Measurements from ENCODE around the gene ENTPD6.

ENTPD6 gene

GRCh38 chr20:25209400-25209799 lies 13.9 kb downstream of the ENTPD6 start:
- TF ChIP-seq Cebpa-rat (IDR thresholded peaks at IDR 0.05) = no peak
- Histone ChIP-seq H4K20me1 (peaks cover 0 to 44% (median 27%) of the 10 kb centered on the region in 11 experiments; a peak in 15 of 22 replicates), H3K36me3 (peaks cover 54 to 82% (median 66%) of the 10 kb centered on the region in 11 experiments), H3K27ac (no peak overlapping the region), H3K4me2 (no peak overlapping the region), H3K4me3 (no peak overlapping the region), H3K4me1 (peaks cover 13 to 20% (median 17%) of the 10 kb centered on the region in 10 experiments), H3K9me3 (replicated peaks in 1 of 11) (no peaks in the 10 kb centered on the region), H3K9ac (no peak overlapping the region), H3K27me3 (no peaks in the 10 kb centered on the region)

GRCh38 chr20:25209911-25210310 lies 14.4 kb downstream of the ENTPD6 start:
- Histone ChIP-seq H3K27ac (no peak overlapping the region), H3K4me1 (peaks cover 8 to 15% (median 12%) of the 10 kb centered on the region in 10 experiments; a peak in 19 of 20 replicates), H3K36me3 (peaks cover 59 to 87% (median 71%) of the 10 kb centered on the region in 11 experiments), H3K9me3 (replicated peaks in 1 of 11) (no peaks in the 10 kb centered on the region), H3K4me3 (no peak overlapping the region), H3K9ac (no peak overlapping the region), H3K4me2 (no peak overlapping the region), H4K20me1 (peaks cover 0 to 44% (median 22%) of the 10 kb centered on the region in 11 experiments; a peak in 15 of 22 replicates), H3K27me3 (no peaks in the 10 kb centered on the region)
- no peak for TF ChIP-seq Cebpa-rat (IDR thresholded peaks at IDR 0.05)

GRCh38 chr20:25211273-25211672 lies 15.8 kb downstream of the ENTPD6 start:
- H3K9me3 ChIP-seq (replicated peaks in 1 of 11) = no peaks in the 10 kb centered on the region
- H3K4me3 ChIP-seq = no peak overlapping the region
- H4K20me1 ChIP-seq = peaks cover 0 to 30% (median 11%) of the 10 kb centered on the region in 11 experiments; a peak in 11 of 22 replicates
- H3K4me1 ChIP-seq = peaks cover 0 to 8% (median under 1%) of the 10 kb centered on the region in 10 experiments; a peak in 6 of 20 replicates
- H3K9ac ChIP-seq = no peak overlapping the region
- H3K27me3 ChIP-seq = no peaks in the 10 kb centered on the region
- H3K36me3 ChIP-seq = peaks cover 72 to 94% (median 83%) of the 10 kb centered on the region in 11 experiments
- no peak overlapping the region for H3K4me2 ChIP-seq
- no peak overlapping the region for H3K27ac ChIP-seq
- TF ChIP-seq Cebpa-rat (IDR thresholded peaks at IDR 0.05) = no peak

- H3K27ac ChIP-seq = no peak overlapping the region
- peaks cover 75 to 92% (median 82%) of the 10 kb centered on the region in 11 experiments for H3K36me3 ChIP-seq
- no peaks in the 10 kb centered on the region for H3K9me3 ChIP-seq (replicated peaks in 1 of 11)
- no peak for TF ChIP-seq Cebpa-rat (IDR thresholded peaks at IDR 0.05)
- H3K4me3 ChIP-seq = no peak overlapping the region
- no peaks in the 10 kb centered on the region for H3K27me3 ChIP-seq
- no peak overlapping the region for H3K4me2 ChIP-seq
- H3K9ac ChIP-seq = no peak overlapping the region
- peaks cover 0 to 25% (median 6%) of the 10 kb centered on the region in 11 experiments; a peak in 10 of 22 replicates for H4K20me1 ChIP-seq
- H3K4me1 ChIP-seq = peaks cover 0 to 5% (median 0%) of the 10 kb centered on the region in 10 experiments; a peak in 3 of 20 replicates
Measured at GRCh38 chr20:25212242-25212641, 16.7 kb downstream of the ENTPD6 start.

GRCh38 chr20:25213566-25214425 lies 18.3 kb downstream of the ENTPD6 start:
- Histone ChIP-seq H3K27ac (no peak overlapping the region), H3K36me3 (peaks cover 84 to 95% (median 90%) of the 10 kb centered on the region in 11 experiments), H4K20me1 (peaks cover 0 to 17% (median 0%) of the 10 kb centered on the region in 11 experiments; a peak in 5 of 22 replicates), H3K4me1 (peaks cover 0 to 7% (median 2%) of the 10 kb centered on the region in 10 experiments; a peak in 8 of 20 replicates), H3K9me3 (replicated peaks in 1 of 11) (no peaks in the 10 kb centered on the region), H3K4me2 (no peak overlapping the region), H3K9ac (no peak overlapping the region), H3K4me3 (no peak overlapping the region), H3K27me3 (no peaks in the 10 kb centered on the region)
- TF ChIP-seq Cebpa-rat (IDR thresholded peaks at IDR 0.05) = no peak

GRCh38 chr20:25214426-25214790 lies 18.9 kb downstream of the ENTPD6 start:
- H3K27ac ChIP-seq = no peak overlapping the region
- H3K9ac ChIP-seq = no peak overlapping the region
- peaks cover 88 to 99% (median 92%) of the 10 kb centered on the region in 11 experiments for H3K36me3 ChIP-seq
- TF ChIP-seq Cebpa-rat (IDR thresholded peaks at IDR 0.05) = no peak
- no peaks in the 10 kb centered on the region for H3K27me3 ChIP-seq
- H3K4me2 ChIP-seq = no peak overlapping the region
- no peaks in the 10 kb centered on the region for H3K9me3 ChIP-seq (replicated peaks in 1 of 11)
- peaks cover 0 to 13% (median 8%) of the 10 kb centered on the region in 10 experiments; a peak in 17 of 20 replicates for H3K4me1 ChIP-seq
- peaks cover 0 to 20% (median 0%) of the 10 kb centered on the region in 11 experiments; a peak in 5 of 22 replicates for H4K20me1 ChIP-seq
- no peak overlapping the region for H3K4me3 ChIP-seq

GRCh38 chr20:25214819-25215218 lies 19.3 kb downstream of the ENTPD6 start:
- Histone ChIP-seq H3K27ac (no peak overlapping the region), H3K4me3 (no peak overlapping the region), H3K4me1 (peaks cover 1 to 17% (median 12%) of the 10 kb centered on the region in 10 experiments; a peak in 18 of 20 replicates), H3K27me3 (no peaks in the 10 kb centered on the region), H4K20me1 (peaks cover 0 to 24% (median under 1%) of the 10 kb centered on the region in 11 experiments; a peak in 9 of 22 replicates), H3K36me3 (peaks cover 84 to 98% (median 91%) of the 10 kb centered on the region in 11 experiments), H3K4me2 (no peak overlapping the region), H3K9me3 (replicated peaks in 1 of 11) (no peaks in the 10 kb centered on the region), H3K9ac (no peak overlapping the region)
- TF ChIP-seq Cebpa-rat (IDR thresholded peaks at IDR 0.05) = no peak

GRCh38 chr20:25215521-25215920 lies 20.0 kb downstream of the ENTPD6 start:
- no peak for TF ChIP-seq Cebpa-rat (IDR thresholded peaks at IDR 0.05)
- H3K36me3 ChIP-seq = peaks cover 77 to 98% (median 84%) of the 10 kb centered on the region in 11 experiments
- H3K9me3 ChIP-seq (replicated peaks in 1 of 11) = no peaks in the 10 kb centered on the region
- no peak overlapping the region for H3K9ac ChIP-seq
- H3K27ac ChIP-seq = no peak overlapping the region
- H3K4me3 ChIP-seq = no peak overlapping the region
- H4K20me1 ChIP-seq = peaks cover 0 to 31% (median 7%) of the 10 kb centered on the region in 11 experiments; a peak in 11 of 22 replicates
- no peak overlapping the region for H3K4me2 ChIP-seq
- no peaks in the 10 kb centered on the region for H3K27me3 ChIP-seq
- peaks cover 8 to 24% (median 19%) of the 10 kb centered on the region in 10 experiments; a peak in 19 of 20 replicates for H3K4me1 ChIP-seq

- Histone ChIP-seq H3K9me3 (replicated peaks in 1 of 11) (no peaks in the 10 kb centered on the region), H3K4me1 (peaks cover 17 to 33% (median 28%) of the 10 kb centered on the region in 10 experiments), H3K27ac (no peak overlapping the region), H4K20me1 (peaks cover 0 to 39% (median 13%) of the 10 kb centered on the region in 11 experiments; a peak in 11 of 22 replicates), H3K36me3 (peaks cover 68 to 96% (median 76%) of the 10 kb centered on the region in 11 experiments), H3K4me3 (no peak overlapping the region), H3K27me3 (no peaks in the 10 kb centered on the region), H3K9ac (no peak overlapping the region), H3K4me2 (no peak overlapping the region)
- no peak for TF ChIP-seq Cebpa-rat (IDR thresholded peaks at IDR 0.05)
Measured at GRCh38 chr20:25216199-25216945, 20.9 kb downstream of the ENTPD6 start.

Measured in BLaER1 treated with 17β-estradiol and CSF1 and Interleukin-3, amounts not matched to agents 10 nM and 100 nM (cell line).